Nasal cavity respiratory epithelium epithelial cell of viscerocranial mucosa (primary cell): ENCODE measurements around the gene CFHR5. TPM values are rescaled to one million over a fixed set of nuclear protein-coding genes. Genes with fewer than 3 reads are reported as not detected.

Source experiments
- total RNA-seq: library from RNA; depleted of rRNA; stranded (reverse); fragments of >200 nt; gene quantifications from 2 replicates; pipeline ENCODE4 v1.2.3, GENCODE V29; 2014

CFHR5 gene
- not detected in 2 replicates for total RNA-seq

GRCh38 chr1:196977278-196977677 lies at the start of gene CFHR5:
CFHR5 (plus strand) TSS chr1:196977556; CDS start chr1:196977665, 109 bp downstream.

GRCh38 chr1:196943568-196943967 lies 33.8 kb upstream of the CFHR5 start, which contains the start of gene CFHR2:
CFHR2 (plus strand) TSS chr1:196943738; CDS start chr1:196943881, 143 bp downstream.

Other genes with a start within 250 kb of the CFHR5 start
- gene CFHR3, start 202.7 kb upstream of the CFHR5 start, total RNA-seq = 0.14 TPM in 1 of 2 replicates, not detected in the other
- gene CFHR1, start 157.8 kb upstream of the CFHR5 start, total RNA-seq = not detected in 2 replicates
- gene CFHR4, start 89.5 kb upstream of the CFHR5 start, total RNA-seq = not detected in 2 replicates
- not detected in 2 replicates for gene CFHR2, start 33.8 kb upstream of the CFHR5 start, total RNA-seq
- not detected in 2 replicates for gene F13B, start 89.7 kb downstream of the CFHR5 start, total RNA-seq
- 0.21 and 0.34 TPM in 2 replicates for gene ASPM, start 169.1 kb downstream of the CFHR5 start, total RNA-seq
- 22.1 and 25.6 TPM in 2 replicates for gene ZBTB41, start 223.7 kb downstream of the CFHR5 start, total RNA-seq